PC-3 (cell line): ENCODE data around the gene WDR33.

Experiments used
- CTCF ChIP-seq: fragments of 300-600 bp; sonication (generic); conservative IDR thresholded peaks from 2 replicates; pipeline ENCODE4 v1.5.1; 2017; ENCODE audit warnings: antibody characterized with exemption, low read depth, mild to moderate bottlenecking, low read length
- EZH2 ChIP-seq: fragments of 300-600 bp; sonication (generic); IDR thresholded peaks from one replicate; pipeline ENCODE4 v1.6.1; 2017; ENCODE audit warnings: antibody characterized with exemption, mild to moderate bottlenecking, low read length; ENCODE audit not compliant: unreplicated experiment
- EZH2phosphoT487 ChIP-seq: fragments of 300-600 bp; sonication (generic); IDR thresholded peaks from 2 replicates; pipeline ENCODE4 v1.6.1; 2018; ENCODE audit warnings: mild to moderate bottlenecking, antibody characterized with exemption, low read length, borderline replicate concordance

GRCh38 chr2:127771756-127772155 is 39.2 kb downstream of the WDR33 start:
- TF ChIP-seq CTCF (no peak), EZH2phosphoT487 (no peak), EZH2 (no peak)
